NCI-H82 treated with DMSO at 0.1 percent for 48 hours (cell line): Measurements from ENCODE around the gene FAM9A.
"Not testable (repeated sequence)": the region's sequence is repeated elsewhere in the genome, so short reads cannot be mapped to it uniquely, and the experiment has no call there.

Source experiments
- DNase-seq: peaks from one replicate; lab custom pipeline; 2025; ENCODE audit not compliant: unreplicated experiment; lab: John Stamatoyannopoulos, UW

FAM9A gene

GRCh38 chrX:8805046-8805445, 3.9 kb upstream of the FAM9A start:
- DNase-seq = no peak

DNA sequence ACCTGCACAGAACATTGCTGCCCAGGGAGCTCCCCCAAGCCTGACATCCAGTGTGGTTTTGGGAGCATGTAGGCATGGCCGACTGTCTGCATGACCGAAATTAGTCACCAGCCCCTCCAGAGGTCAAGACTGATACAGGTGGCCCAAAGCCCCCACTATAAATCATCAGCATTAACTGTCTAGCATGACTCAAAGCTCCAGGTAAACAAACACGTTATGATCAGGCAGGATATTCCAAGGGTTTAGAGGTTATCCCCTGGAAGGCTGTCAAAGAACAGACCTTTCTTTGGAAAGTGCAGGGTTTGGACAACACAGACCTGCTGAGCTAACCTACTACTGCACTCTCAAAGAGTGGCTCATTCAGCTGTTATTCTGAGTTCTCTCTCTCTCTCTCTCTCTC, 2.1 kb upstream of the FAM9A start:
- DNase-seq = no peak

GRCh38 chrX:8800351-8800750, 832 bp downstream of the FAM9A start:
- not testable (repeated sequence) for DNase-seq

GRCh38 chrX:8799281-8799680, 1.9 kb downstream of the FAM9A start:
- not testable (repeated sequence) for DNase-seq

DNA sequence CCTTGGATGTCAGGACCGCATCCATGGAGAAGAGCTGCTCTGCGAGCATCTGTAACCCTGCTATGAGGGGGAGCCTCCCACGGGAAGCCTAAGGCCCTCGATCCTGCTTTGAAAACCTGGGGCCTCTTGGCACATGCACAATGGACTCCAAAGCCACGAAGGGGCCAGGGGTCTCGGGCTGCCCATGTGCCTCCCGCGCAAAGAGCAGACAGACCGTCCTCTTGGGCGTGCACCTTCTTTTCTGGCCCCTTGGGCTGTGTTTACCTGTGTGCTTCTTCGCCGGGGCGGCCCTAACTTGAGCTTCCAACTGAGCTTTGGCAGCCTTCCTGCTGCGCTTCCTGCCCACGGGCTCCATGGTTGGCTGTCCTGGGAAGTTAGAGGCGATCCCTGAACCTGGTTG, 2.5 kb downstream of the FAM9A start:
- DNase-seq = not testable (repeated sequence)

DNA sequence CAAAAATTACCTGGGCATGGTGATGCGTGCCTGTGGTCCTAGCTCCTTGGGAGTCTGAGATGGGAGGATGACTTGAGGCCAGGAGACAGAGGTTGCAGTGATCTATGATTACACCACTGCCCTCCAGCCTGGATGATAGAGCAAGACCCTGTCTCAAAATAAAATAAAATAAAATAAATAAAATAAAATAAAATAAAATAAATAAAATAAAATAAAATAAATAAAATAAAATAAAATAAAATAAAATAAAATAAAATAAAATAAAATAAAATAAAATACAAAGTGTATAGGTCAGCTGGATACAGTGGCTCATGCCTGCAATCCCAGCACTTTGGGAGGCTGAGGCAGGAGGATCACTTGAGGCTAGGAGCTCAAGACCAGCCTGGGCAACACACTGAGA, 14.1 kb downstream of the FAM9A start:
- DNase-seq = not testable (repeated sequence)

GRCh38 chrX:8784162-8784561, 17.0 kb downstream of the FAM9A start:
- no peak for DNase-seq

GRCh38 chrX:8783714-8784098, 17.5 kb downstream of the FAM9A start:
- no peak for DNase-seq

DNA sequence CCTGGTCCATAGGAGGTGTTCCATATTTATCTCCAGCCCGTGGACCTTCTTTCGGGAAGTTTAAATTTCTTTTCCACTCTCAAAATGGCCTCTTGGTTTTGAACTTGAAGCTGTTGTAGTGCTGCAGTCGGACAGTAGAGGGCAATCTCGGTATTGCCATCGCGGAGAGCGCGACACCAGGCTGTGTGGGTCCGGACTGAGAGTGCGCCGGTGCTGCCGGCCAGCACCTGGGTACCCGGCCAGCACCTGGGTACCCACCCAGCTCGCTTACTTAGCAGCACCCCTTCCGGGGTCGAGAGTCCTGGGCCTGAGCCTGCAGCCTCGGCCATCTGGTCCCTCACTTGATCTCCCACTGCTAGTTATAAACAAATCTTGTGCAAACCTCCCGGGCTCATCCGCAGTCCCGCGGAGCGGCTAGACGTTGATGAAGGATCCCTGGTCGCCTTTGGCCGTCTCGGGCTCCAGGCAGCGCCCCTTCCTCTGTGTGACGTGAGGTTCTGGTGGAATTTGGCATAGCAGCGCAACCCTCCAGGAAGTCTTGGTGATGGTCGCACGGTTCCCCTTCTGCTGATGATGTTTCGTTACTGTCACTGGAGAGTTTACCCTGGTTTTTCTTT, 18.0 kb downstream of the FAM9A start:
- DNase-seq = no peak

GRCh38 chrX:8782595-8782994, 18.6 kb downstream of the FAM9A start:
- DNase-seq = no peak

- not testable (repeated sequence) for DNase-seq
These were observed 19.3 kb downstream of the FAM9A start for GRCh38 chrX:8781921-8782320.

- no peak for DNase-seq
These were observed 28.1 kb downstream of the FAM9A start for GRCh38 chrX:8773117-8773516.

DNA sequence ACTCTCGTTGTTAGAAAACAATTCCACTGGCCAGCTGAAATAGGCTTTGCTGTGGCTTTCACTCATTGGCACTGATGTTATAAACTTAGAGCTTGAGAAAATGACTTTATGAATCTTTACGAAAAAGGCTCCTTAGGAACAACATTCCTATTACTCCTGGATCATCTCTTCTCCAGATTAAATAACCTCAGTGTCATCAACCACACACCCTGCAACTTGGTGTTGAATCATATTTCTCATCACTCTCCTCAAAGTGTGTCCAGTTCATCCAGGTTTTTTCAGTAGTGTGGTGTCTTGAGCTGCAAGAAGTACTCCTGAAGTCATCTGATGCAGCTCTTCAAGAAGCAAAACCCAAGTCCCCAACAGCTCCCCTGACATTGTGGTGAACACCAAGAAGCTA, 41.2 kb downstream of the FAM9A start:
- DNase-seq = no peak

DNA sequence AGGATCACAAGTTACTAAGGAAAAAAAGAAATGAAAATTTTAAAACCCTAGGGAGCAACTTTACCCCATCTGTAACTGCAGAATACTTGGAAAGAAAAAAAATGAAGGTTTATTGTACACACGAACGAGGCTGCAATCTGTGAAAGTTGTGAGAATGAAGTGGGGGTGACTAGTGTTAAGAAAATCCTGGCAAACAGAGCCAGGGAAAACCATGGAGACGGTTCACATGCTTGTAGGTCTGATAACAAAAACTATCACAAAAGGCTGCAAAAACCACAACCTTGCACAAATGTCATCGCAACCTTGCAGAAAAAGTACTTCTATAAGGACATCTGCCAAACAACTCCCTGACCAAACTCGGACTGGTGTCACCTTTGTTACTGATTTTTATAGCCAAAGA, 42.5 kb downstream of the FAM9A start:
- DNase-seq = not testable (repeated sequence)

- DNase-seq = not testable (repeated sequence)
These were observed 43.4 kb downstream of the FAM9A start for GRCh38 chrX:8757609-8758389.

- DNase-seq = no peak
These were observed 45.4 kb downstream of the FAM9A start for GRCh38 chrX:8755813-8756212.

DNA sequence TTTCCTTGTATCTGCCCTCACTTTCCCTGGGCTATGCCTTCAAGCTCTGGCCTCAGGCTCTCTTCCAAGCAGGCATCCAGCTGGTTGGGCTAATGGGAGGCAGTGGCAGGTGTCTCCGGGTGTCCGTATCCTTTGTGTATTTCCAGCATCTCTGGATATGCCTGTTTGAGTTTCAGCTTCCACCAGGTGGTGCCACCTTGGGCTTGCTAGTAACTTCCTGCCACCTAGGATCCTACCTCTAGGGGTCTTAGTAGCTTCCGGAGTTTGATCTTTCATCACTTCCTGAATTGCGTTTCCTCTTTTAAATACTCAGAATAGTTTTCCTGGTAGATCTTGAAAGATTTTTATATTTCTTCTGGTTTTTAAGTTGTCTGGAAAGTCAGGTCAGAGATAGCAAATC, 46.1 kb downstream of the FAM9A start:
- no peak for DNase-seq

GRCh38 chrX:8749697-8750096, 51.5 kb downstream of the FAM9A start:
- no peak for DNase-seq

GRCh38 chrX:8748855-8749254, 52.3 kb downstream of the FAM9A start:
- DNase-seq = no peak

- no peak for DNase-seq
These were observed 58.0 kb downstream of the FAM9A start for GRCh38 chrX:8743126-8743732.

DNA sequence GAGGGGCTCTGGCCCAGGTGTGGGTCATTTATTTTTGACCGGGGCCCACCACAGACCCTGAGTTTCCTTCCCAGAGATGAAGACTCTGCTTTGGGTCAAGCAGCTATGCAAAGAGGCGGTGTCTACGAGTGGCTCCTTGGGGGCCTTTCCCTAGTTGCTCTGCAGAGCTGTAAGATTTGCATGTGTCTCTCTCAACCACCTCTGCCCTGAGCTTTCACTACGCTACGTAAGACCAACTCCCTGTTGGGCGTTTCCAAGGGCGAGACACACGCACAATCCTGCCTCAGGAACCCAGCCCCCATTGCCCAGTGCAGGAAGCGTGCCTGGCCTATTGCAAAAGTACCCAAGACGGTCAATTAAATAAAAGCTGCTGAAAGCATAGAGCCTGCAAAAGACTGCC, 59.2 kb downstream of the FAM9A start:
- no peak for DNase-seq
